Omental fat pad (tissue), 4 donors: ENCODE results near the gene SCN1A. TPM values are rescaled to one million over a fixed set of nuclear protein-coding genes. Genes with fewer than 3 reads are reported as not detected.

ENCODE experiments used
- ATAC-seq: fragments of 150-250 bp; one replicate; pipeline ENCODE4 v1.9.1; 2016; ENCODE audit warnings: mild to moderate bottlenecking, moderate library complexity; ENCODE audit not compliant: low FRiP score
- DNase-seq: peaks from one replicate; pipeline ENCODE4 v3.0.0-alpha.2; 2019; ENCODE audit warnings: low spot score
- CTCF ChIP-seq, 3 donors: fragments of 450-650 bp; IDR thresholded peaks; one replicate each; pipeline ENCODE4 v1.5.1; 2016 to 2017; ENCODE audit warnings: antibody characterized with exemption in 3 of 3, mild to moderate bottlenecking in 3 of 3, moderate library complexity in 2 of 3
- total RNA-seq, 4 donors: library from RNA; depleted of rRNA; stranded (reverse); fragments of >200 nt; gene quantifications; one replicate each; pipeline ENCODE4 v1.1.0, GENCODE V29; 2016

The SCN1A gene
- total RNA-seq, 4 donors from 2014 or later: 0.09 TPM; not detected in 3

GRCh38 chr2:166135849-166136258, 8.0 kb upstream of the SCN1A start:
- DNase-seq (no peak), ATAC-seq (no peak)
- TF ChIP-seq CTCF (IDR thresholded peaks at IDR 0.05): no peak

GRCh38 chr2:166135152-166135848, 7.5 kb upstream of the SCN1A start:
- no peak for DNase-seq
- ATAC-seq: no peak
- TF ChIP-seq CTCF (IDR thresholded peaks at IDR 0.05): no peak

DNA sequence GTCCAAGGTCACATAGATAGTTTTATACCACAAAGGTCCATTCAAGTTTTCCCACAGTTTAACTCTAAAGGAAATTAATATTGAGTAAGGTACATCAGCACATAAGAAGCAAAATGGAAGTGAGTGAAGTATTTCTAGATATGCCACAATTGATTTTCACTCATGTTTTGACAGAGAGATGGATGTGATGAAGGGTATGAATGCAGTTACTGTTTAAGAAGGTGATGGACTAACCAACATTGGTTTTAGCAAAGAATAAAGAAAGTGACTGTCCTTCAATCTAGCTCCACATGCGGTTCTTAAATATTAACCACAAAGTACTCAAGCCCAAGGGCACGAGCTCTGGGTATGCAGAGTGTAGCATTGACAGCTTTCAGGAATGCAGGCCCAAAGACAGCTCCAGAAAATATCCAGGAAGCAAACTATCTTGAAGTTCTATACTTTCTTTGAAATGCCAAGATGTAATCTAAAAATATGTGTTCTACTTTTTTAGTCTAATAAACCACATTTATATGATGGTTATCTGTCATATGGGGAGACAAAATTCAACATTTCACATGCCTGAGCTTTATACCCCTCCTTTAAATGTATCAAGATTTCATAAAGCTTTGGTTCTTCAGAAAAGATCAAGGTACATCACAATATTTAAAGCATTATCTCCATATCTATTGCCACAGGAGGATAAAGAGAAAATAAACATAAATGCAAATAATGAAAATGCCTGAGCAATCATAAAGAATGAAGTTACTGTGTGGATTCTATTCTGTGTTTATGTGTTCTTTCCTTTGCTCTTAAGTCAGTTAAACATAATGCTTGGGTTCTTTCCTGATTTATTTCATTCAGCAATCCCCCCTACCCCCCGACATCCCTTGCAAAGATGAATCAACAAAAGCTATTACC, 6.7 kb upstream of the SCN1A start:
- TF ChIP-seq CTCF (IDR thresholded peaks at IDR 0.05): no peak
- no peak for ATAC-seq
- no peak for DNase-seq

DNA sequence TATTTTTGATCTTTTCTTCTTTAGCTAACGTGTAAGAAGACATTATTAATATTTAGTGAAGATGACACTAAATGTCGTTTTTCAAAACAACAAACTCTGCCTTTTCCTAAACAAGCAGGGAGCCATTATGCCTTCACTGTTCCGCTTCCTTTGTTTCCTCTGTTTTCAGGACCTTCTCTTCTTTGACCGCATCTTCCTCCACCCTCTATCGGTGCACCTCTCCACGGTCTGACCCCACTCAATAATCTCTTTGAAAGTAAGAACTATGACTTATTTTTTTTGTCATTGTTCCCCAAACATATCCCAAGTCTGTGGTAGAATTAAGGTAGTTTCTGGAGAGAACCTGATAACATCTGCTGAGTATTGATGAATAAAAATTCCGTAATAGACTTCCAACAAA, 5.8 kb upstream of the SCN1A start:
- TF ChIP-seq CTCF (IDR thresholded peaks at IDR 0.05): no peak
- DNase-seq (no peak), ATAC-seq (no peak)

GRCh38 chr2:166128156-166128505, 311 bp upstream of the SCN1A start:
- TF ChIP-seq CTCF (IDR thresholded peaks at IDR 0.05): no peak
- ATAC-seq: no peak
- DNase-seq: no peak

- ATAC-seq: no peak
- TF ChIP-seq CTCF (IDR thresholded peaks at IDR 0.05): no peak
- DNase-seq: no peak
Measured at GRCh38 chr2:166126007-166126639, 1.7 kb downstream of the SCN1A start.
